OCI-LY7 (cell line): ENCODE results near the gene TMTC2. TPM values are rescaled to one million over a fixed set of nuclear protein-coding genes. Genes with fewer than 3 reads are reported as not detected.

Experiments used
- BruUV-seq: library from RNA; stranded (reverse); fragments of 400-500 nt; replicated peaks from 2 replicates; lab custom pipeline; 2021; lab: Mats Ljungman, UMichigan
- CTCF ChIA-PET: fragments of 300-600 bp; sonication (Branson Sonifier 250); formaldehyde crosslinking; loops from one replicate; lab custom pipeline; 2022; ENCODE audit warnings: antibody characterized with exemption; ENCODE audit not compliant: unreplicated experiment; lab: Charles Lee
- POLR2A ChIA-PET: fragments of 300-600 bp; sonication (Branson Sonifier 250); formaldehyde crosslinking; loops from one replicate; lab custom pipeline; 2022; ENCODE audit warnings: antibody characterized with exemption; lab: Charles Lee
- DNase-seq: peaks from one replicate; pipeline ENCODE4 v3.0.0-alpha.2; 2015; ENCODE audit warnings: low spot score
- H2AFZ ChIP-seq: fragments of 200-600 bp; sonication (generic), shearing (Covaris generic); 2 replicates; pipeline ENCODE4 v1.6.1; 2014; ENCODE audit warnings: mild to moderate bottlenecking, antibody characterized with exemption, low read length, moderate library complexity
- H3K27ac ChIP-seq: fragments of 200-600 bp; sonication (generic); 2 replicates; pipeline ENCODE4 v1.5.1; 2014; ENCODE audit warnings: mixed run types, low read depth, mild to moderate bottlenecking, moderate library complexity, low read length, inconsistent platforms; ENCODE audit not compliant: poor library complexity, severe bottlenecking
- H3K36me3 ChIP-seq: fragments of 200-600 bp; sonication (generic); 2 replicates; pipeline ENCODE4 v1.6.1; 2014; ENCODE audit warnings: mild to moderate bottlenecking, antibody characterized with exemption, low read length, moderate library complexity, mixed read lengths; ENCODE audit not compliant: insufficient read depth
- H3K4me1 ChIP-seq: fragments of 200-600 bp; sonication (generic); 2 replicates; pipeline ENCODE4 v1.5.1; 2014; ENCODE audit warnings: mild to moderate bottlenecking, low read length; ENCODE audit not compliant: insufficient read depth, poor library complexity, severe bottlenecking
- H3K4me2 ChIP-seq: fragments of 200-600 bp; sonication (generic); 2 replicates; pipeline ENCODE4 v1.6.1; 2014; ENCODE audit warnings: mild to moderate bottlenecking, low read length
- H3K4me3 ChIP-seq: fragments of 200-600 bp; sonication (generic); 2 replicates; pipeline ENCODE4 v1.5.1; 2014; ENCODE audit warnings: mild to moderate bottlenecking, low read depth, low read length; ENCODE audit not compliant: poor library complexity, severe bottlenecking
- H3K79me2 ChIP-seq: fragments of 200-600 bp; sonication (generic); 2 replicates; pipeline ENCODE4 v1.6.1; 2016; ENCODE audit warnings: low read depth, mild to moderate bottlenecking, low read length, moderate library complexity, mixed read lengths; ENCODE audit not compliant: insufficient read depth
- H3K9me2 ChIP-seq: fragments of 200-600 bp; sonication (generic); 2 replicates; pipeline ENCODE4 v1.6.1; 2016; ENCODE audit warnings: mild to moderate bottlenecking, low read length, mixed read lengths; ENCODE audit not compliant: insufficient read depth
- H3K9me3 ChIP-seq: fragments of 200-600 bp; sonication (generic); 2 replicates; pipeline ENCODE4 v1.6.1; 2014; ENCODE audit warnings: mild to moderate bottlenecking, mixed run types, low read length, mixed read lengths
- H4K20me1 ChIP-seq: fragments of 200-600 bp; sonication (generic); 2 replicates; pipeline ENCODE4 v1.6.1; 2014; ENCODE audit warnings: mild to moderate bottlenecking, antibody characterized with exemption, low read length, moderate library complexity, mixed read lengths; ENCODE audit not compliant: insufficient read depth
- EZH2phosphoT487 ChIP-seq: fragments of 200-600 bp; sonication (generic); IDR thresholded peaks from 2 replicates; pipeline ENCODE4 v1.6.1; 2018; ENCODE audit warnings: low read depth, borderline replicate concordance, mild to moderate bottlenecking, mixed run types, antibody characterized with exemption, low read length, moderate library complexity, mixed read lengths
- intact Hi-C: fragments of 100-400 bp; cut with micrococcal nuclease; formaldehyde crosslinking; loops from one replicate; pipeline ENCODE4 v1.10.0; 2022; ENCODE audit not compliant: unreplicated experiment
- total RNA-seq, 2 experiments: library from RNA; depleted of rRNA in 1 of 2; stranded (reverse); fragments of >200 nt in 1 of 2; shearing (Covaris generic) in 1 of 2; gene quantifications; 2 replicates each; pipeline ENCODE4 v1.2.3, GENCODE V29; 2014 to 2022
- TF ChIP-seq, protein P1 (sequence below): fragments of 200-600 bp; sonication (generic); conservative IDR thresholded peaks from 2 replicates; pipeline ENCODE4 v1.5.1; 2014; ENCODE audit warnings: mild to moderate bottlenecking, antibody characterized with exemption, low read length, moderate library complexity, mixed read lengths

The TMTC2 gene
- total RNA-seq, 2 experiments from 2014 or later, result 5.6 to 8.1 TPM

DNA sequence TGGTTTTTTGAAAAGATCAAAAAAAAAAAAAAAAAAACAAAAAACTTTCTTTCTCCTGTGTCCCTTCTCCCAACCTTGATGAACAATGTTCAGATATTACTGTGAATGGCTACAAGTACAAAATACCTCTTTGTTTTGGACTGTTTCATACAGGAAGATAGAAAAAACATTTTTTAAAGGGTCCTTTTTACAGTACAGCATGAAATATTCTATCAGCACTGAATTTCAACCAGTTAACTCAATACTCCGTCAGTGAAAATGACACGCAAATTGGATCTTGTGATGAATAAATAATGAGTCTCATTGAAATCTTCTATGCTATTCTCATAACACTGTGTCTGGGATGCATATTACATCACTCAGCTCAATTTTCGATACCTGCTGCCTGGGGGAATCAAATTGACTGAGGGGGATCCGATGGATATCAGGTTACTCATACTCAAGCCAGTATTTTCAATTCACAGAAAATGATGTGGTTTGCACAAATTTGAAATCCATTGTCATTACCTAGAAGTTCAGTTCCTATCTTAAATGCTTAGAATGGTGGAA lies 179.6 kb downstream of the TMTC2 start:
- no peaks in the 10 kb centered on the region for H3K36me3 ChIP-seq
- no peaks in the 10 kb centered on the region for H3K9me2 ChIP-seq
- peaks cover 6% of the 10 kb centered on the region for H3K4me1 ChIP-seq
- H3K9me3 ChIP-seq, result no peaks in the 10 kb centered on the region
- H3K27ac ChIP-seq, result no peak overlapping the region
- no peak overlapping the region for H3K4me3 ChIP-seq
- no peak for TF ChIP-seq EZH2phosphoT487
- TF ChIP-seq, protein P1, sequence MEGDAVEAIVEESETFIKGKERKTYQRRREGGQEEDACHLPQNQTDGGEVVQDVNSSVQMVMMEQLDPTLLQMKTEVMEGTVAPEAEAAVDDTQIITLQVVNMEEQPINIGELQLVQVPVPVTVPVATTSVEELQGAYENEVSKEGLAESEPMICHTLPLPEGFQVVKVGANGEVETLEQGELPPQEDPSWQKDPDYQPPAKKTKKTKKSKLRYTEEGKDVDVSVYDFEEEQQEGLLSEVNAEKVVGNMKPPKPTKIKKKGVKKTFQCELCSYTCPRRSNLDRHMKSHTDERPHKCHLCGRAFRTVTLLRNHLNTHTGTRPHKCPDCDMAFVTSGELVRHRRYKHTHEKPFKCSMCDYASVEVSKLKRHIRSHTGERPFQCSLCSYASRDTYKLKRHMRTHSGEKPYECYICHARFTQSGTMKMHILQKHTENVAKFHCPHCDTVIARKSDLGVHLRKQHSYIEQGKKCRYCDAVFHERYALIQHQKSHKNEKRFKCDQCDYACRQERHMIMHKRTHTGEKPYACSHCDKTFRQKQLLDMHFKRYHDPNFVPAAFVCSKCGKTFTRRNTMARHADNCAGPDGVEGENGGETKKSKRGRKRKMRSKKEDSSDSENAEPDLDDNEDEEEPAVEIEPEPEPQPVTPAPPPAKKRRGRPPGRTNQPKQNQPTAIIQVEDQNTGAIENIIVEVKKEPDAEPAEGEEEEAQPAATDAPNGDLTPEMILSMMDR, result no peak
- H2AFZ ChIP-seq, result no peak overlapping the region
- ChIA-PET POLR2A (interaction anchor here (0.6 kb wide), 1 partner anchor 509 kb away, joined by 5 read pairs; no protein-coding TSS in a partner anchor), CTCF (no interaction called here)
- no peak overlapping the region for H3K4me2 ChIP-seq
- no peak for DNase-seq
- no peaks in the 10 kb centered on the region for H3K79me2 ChIP-seq
- no TSS peak for BruUV-seq
- intact Hi-C loops, result no loop called here
- H4K20me1 ChIP-seq, result no peaks in the 10 kb centered on the region

DNA sequence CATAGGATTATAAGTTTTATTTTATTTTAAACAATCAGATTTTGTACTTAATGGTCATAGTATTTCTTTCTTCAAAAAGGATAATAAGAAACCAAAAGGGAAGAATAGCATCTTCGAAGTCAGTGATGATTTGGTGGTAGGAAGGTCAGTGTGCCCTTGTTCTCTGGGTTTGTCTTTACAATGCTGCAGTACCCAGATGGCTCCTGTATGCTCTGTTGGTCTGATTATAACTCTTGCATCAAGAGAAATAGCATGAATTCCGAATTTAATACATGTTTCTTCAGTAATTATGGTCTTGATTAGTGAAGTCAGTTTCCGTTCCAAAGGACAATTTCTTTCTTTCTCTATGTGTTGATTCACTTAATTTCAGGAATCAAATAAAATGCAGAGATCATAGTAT lies 180.2 kb downstream of the TMTC2 start:
- Histone ChIP-seq H3K79me2 (no peaks in the 10 kb centered on the region), H4K20me1 (no peaks in the 10 kb centered on the region), H3K9me2 (no peaks in the 10 kb centered on the region), H3K4me3 (no peak overlapping the region), H3K27ac (no peak overlapping the region), H3K9me3 (no peaks in the 10 kb centered on the region), H3K36me3 (no peaks in the 10 kb centered on the region), H2AFZ (no peak overlapping the region), H3K4me2 (no peak overlapping the region), H3K4me1 (peaks cover 7% of the 10 kb centered on the region)
- intact Hi-C loops, result no loop called here
- TF ChIP-seq, protein P1, result no peak
- TF ChIP-seq EZH2phosphoT487, result no peak
- DNase-seq, result no peak
- CTCF ChIA-PET, result no interaction called here
- POLR2A ChIA-PET, result no interaction called here
- no TSS peak for BruUV-seq

DNA sequence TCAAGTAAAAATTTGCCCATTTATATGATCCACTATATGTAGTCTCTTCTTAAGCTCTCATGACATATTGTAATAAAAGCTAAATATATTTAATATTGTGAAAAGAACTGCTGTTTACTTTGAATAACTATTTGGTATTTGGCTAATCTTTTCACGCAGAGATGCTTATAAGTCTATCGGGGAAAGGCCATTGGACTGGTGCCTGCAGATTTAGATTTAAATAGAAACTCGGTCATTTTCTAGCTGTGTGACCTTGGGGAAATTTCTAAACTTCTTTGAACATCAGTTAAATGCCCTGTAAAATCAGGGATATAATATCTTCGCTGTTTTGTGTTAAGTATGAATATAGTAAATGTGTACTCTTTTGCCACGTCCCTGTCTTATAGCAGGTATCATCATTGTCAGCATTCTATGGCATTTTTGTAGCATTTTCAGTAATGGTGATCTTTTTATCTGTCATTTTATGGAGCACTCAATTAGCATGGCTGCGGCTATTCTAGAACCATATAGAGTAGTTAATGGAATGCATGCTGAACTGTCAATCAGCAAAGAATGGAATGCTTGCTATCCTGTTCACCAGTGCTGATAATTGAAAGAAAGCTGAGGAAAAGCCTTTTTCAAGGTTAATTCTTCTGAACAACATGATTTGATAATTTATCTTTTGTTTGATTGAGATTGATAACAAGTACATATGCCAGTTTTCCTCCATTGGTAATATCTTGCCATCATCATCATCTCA lies 181.2 kb downstream of the TMTC2 start:
- no peaks in the 10 kb centered on the region for H3K79me2 ChIP-seq
- POLR2A ChIA-PET, result interaction anchor here (0.6 kb wide), 1 partner anchor 463 kb away, joined by 3 read pairs; no protein-coding TSS in a partner anchor
- H3K27ac ChIP-seq, result no peak overlapping the region
- peaks cover 7% of the 10 kb centered on the region for H3K4me1 ChIP-seq
- H2AFZ ChIP-seq, result no peak overlapping the region
- no peak overlapping the region for H3K4me2 ChIP-seq
- CTCF ChIA-PET, result no interaction called here
- no peak for TF ChIP-seq EZH2phosphoT487
- TF ChIP-seq, protein P1, result no peak
- H3K36me3 ChIP-seq, result no peaks in the 10 kb centered on the region
- no peaks in the 10 kb centered on the region for H4K20me1 ChIP-seq
- BruUV-seq, result no TSS peak
- DNase-seq, result no peak
- intact Hi-C loops, result no loop called here
- H3K4me3 ChIP-seq, result no peak overlapping the region
- H3K9me2 ChIP-seq, result no peaks in the 10 kb centered on the region
- H3K9me3 ChIP-seq, result no peaks in the 10 kb centered on the region
